Measurements from ENCODE around the gene GRIN1.
"Not testable (repeated sequence)": the region's sequence is repeated elsewhere in the genome, so short reads cannot be mapped to it uniquely, and the experiment has no call there.

Gene GRIN1

GRCh38 chr9:137129456-137130175 is 9.3 kb upstream of the GRIN1 start:
- DNase-seq = peak; percentile 93

- no peak for DNase-seq
Measured at GRCh38 chr9:137130176-137130755, 8.7 kb upstream of the GRIN1 start.

GRCh38 chr9:137134191-137134590 is 4.8 kb upstream of the GRIN1 start:
- DNase-seq = no peak

- not testable (repeated sequence) for DNase-seq
Measured at GRCh38 chr9:137135154-137135553, 3.8 kb upstream of the GRIN1 start.

GRCh38 chr9:137136261-137136880 is 2.6 kb upstream of the GRIN1 start:
- no peak for DNase-seq

GRCh38 chr9:137136881-137137607 is 1.9 kb upstream of the GRIN1 start:
- DNase-seq = no peak

- no peak for DNase-seq
Measured at GRCh38 chr9:137138058-137138721, 764 bp upstream of the GRIN1 start.

- no peak for DNase-seq
Measured at GRCh38 chr9:137139468-137140150, 655 bp downstream of the GRIN1 start.

DNA sequence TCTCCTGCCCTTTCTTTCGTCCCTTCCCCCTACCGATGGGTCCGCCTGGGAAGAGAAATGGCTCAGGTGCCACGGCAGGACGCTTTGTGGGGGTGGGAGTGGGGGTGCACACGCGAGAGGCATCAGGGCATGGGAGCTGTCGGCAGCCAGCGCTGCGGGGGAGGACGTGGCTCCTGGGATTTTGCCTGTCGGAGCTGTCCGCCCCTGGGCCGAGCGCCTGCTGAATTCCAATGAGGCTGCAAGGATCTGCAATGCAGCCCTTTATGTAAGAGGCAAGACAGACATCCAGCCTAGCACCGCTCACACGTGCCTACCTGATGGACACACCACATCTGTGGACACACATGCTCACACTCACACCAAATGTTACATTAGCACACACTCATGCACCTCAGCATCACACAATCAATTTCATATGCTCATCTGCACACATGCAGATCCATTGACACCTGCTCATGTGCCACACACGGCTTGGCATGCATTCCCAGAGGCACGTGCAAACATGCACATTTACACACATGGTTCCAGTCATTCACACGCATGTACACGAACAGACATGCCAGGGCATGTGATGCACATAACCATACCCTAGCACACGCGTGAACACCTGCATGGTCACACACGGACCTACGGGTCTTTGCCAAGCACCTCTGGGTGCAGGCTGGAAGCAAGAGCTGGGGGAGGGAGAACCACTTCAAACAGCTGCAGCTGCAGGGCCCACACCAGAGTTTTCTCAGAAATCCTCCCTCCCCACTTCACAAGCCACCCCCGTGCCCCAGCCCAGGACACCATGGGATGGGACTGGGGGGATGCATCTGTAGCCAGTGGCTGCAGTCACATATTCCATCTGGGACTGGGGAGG is 1.4 kb downstream of the GRIN1 start:
- DNase-seq = no peak

GRCh38 chr9:137141050-137141810 is 2.3 kb downstream of the GRIN1 start:
- no peak for DNase-seq

GRCh38 chr9:137141976-137142936 is 3.3 kb downstream of the GRIN1 start:
- no peak for DNase-seq

- DNase-seq = no peak
Measured at GRCh38 chr9:137143459-137143858, 4.5 kb downstream of the GRIN1 start.

DNA sequence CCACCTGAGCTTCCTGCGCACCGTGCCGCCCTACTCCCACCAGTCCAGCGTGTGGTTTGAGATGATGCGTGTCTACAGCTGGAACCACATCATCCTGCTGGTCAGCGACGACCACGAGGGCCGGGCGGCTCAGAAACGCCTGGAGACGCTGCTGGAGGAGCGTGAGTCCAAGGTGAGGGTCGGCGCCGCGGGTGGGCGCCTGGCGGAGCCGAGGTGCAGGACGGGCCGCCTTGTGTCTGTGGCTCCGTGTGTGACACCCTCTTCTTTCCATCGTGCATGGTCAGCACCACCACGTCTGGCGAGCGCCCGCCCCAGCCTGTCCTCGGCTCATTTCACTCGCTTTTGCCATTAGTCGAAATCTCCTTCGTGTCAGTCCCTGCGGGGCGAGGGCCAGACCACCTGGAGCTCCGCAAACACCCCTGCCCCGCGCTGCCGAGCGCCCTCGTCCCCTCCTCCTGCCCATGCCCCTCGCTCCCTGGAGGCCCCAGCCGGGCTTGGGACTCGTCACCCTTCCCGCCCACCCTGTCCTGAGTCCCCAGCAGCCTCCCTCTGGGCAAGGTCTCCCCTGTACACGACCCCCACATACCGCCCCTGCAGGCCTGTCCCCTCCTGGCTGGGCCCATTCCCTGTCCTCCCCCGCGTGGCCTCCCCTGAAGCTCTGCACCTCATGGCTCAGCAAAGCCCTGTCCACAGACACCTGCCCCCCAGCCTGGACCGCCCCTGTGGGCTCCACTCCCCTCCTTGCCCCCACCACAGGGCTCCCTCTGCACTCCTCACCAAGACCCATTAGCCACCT is 7.0 kb downstream of the GRIN1 start:
- DNase-seq = no peak

DNA sequence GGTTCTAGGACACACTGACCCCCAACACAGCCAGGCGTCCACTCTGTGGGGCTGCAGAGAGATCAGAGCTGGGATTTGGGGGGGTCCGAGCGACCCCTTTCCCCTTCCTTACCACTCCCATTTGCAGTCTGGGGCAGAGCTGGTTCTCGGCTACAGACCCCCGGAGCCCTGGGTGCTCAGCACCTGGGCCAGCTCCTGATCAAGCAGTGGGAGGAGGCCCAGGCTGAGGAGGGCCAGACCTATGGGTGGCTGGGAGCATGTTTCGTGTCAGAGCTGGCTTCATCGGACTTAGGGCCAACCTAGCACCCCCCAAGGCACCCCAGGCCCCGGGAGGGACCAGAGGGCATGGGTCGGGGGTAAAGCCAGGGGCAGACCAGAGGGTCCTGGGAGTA is 7.6 kb downstream of the GRIN1 start:
- DNase-seq = no peak

DNA sequence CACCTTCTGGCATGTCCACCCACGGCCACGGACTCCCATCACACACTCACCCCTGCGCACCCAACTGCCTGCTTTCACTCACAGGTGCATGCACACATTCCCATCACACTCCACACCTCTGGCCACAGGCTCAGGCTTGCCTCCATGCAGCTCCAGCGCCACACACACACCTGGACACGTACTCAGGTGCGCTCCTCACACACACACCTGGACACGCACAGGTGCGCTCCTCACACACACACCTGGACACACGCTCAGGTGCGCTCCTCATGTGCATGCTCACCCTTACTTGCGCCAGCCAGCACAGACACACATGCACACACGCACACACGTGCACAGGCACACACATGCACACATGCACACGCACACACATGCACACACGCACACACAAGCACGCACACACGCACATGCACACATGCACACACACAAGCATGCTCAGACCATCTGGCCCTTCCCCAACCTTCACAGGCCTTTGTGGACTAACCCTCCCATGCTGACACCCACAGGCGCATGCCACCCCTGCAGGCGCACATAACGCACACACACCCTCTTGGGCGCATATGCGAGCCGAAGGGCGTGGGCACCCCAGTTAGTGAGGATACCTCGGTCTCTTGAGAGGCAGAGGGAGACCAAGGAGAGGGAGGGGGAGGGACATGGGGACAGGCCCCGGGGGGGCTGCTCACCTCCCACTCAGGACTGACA is 8.3 kb downstream of the GRIN1 start:
- DNase-seq = no peak

DNA sequence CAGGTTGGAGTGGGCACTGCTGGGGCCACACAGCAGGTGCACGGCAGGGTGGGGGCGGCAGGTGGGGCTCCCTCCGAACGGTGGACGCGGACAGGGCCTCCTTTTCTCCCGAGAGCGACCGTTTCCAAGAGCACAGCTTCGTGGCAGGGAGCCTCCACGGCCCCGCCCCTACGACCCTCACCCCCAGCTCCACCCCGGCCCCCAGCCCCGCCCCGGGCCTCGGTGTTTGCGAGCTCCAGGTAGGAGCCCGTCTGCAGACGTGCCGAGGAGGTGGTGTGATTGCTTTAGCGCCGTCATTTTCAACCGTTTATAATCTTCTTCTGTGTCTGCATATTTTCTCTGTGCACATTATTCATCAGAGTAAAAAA is 8.8 kb downstream of the GRIN1 start:
- DNase-seq = no peak

DNA sequence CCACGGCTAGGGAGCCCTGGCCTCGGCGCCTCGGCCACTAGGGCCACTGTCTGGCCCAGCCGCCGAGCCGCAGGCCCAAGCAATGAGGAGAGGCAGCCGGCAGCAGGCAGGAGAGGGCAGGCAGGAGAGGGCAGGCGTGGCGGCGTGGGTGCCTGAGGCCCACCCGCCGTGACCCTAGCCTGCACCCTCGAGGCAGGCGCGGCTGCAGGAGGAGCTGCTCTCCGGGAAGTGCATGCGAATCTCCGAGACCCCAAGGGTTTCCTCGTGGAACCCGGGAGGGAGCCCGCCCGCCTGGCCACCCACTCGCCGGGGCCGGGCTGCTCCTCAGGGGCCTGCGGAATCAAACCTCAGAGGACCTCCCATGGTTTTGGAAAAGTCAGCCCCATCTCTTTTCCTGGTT is 9.3 kb downstream of the GRIN1 start:
- no peak for DNase-seq

GRCh38 chr9:137148661-137149060 is 9.7 kb downstream of the GRIN1 start:
- no peak for DNase-seq

Data from activated CD8-positive, alpha-beta memory T cell treated with anti-CD3 and anti-CD28 coated beads, Interleukin-2, amount 50 U/mL, for 48 hours (primary cell).